HG03060 (cell line): ENCODE results near the gene TBPL2.
"Not testable (repeated sequence)": the region's sequence is repeated elsewhere in the genome, so short reads cannot be mapped to it uniquely, and the experiment has no call there.

Experiments
- ATAC-seq: cut with Tn5 transposase; IDR thresholded peaks from one replicate; pipeline ENCODE4 v1.9.1; 2021; ENCODE audit warnings: low read depth, moderate number of reproducible peaks; ENCODE audit not compliant: unreplicated experiment

TBPL2 gene

DNA sequence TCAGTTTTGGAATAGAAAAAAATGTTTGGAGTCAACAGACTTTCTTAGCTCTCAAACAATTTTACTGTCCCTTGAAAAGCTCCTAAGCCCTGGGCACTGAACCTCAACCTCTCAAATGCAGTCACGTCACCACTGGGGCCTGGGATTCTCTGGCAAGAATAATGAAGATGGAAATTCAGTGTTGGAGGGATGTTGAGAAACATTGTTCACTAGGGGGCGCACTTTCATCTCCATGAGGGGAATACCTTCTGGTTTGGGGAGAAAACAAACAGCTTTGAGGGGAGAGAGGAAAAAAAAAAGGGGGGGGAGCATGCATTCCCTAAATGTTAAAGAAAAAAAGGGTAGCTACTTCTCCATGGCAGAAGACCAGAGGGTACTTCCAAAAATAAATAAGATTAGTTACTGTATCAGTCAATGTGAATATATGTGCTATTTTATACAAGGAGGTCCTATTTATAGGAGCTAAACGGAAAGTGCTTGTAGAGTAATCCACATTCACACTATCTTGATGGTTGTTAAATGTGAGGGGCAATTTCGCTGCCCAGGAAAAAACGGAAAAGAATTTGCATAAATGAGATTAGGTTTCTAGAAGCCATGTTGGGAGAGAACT lies 5.8 kb upstream of the TBPL2 start:
- ATAC-seq = no peak

DNA sequence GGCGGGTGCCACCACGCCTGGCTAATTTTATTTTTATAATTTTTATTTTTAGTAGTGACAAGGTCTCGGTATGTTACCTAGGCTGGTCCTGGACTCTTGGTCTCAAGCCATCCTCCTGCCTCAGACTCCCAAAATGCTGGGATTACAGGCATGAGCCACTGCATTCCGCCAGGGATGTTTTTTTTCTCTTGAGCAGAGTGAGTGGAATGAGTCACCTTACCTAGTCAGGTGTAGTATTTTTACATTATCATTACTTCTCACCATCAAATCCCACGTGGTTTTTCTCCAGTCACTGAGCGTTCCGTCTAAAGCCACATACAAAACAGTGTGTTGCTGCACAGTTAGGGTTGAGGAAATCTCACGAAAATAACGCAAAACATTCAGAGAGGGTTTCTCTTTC lies 870 bp upstream of the TBPL2 start:
- no peak for ATAC-seq

DNA sequence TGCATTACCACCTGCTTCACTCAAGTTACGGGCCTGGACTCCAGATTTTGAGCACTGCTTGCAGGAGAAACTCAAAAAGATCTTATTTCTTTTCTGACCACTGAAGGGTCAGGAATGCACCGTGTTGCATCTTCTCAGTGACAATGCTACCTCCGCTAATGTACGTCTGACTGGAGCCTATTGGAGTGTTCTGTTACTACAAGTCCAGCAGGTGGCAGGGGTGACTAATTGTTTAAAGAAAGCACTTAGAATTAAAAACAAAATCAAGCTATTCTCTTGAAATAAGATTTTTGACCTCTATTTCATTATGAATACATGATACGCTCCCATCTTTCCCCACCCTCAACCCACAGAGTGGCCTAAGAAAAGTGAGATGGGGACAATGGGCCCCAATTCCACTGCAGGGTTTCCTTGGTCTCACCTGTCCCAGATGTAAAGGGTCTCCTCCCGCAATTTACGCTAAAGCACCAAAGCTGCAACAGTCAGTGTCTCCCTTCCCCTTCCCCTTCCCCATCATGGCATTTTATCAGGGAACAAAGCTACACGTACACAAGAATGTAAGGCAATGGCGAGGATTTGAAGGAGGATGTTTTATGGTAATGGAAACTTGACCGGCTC lies 2.2 kb downstream of the TBPL2 start:
- no peak for ATAC-seq

DNA sequence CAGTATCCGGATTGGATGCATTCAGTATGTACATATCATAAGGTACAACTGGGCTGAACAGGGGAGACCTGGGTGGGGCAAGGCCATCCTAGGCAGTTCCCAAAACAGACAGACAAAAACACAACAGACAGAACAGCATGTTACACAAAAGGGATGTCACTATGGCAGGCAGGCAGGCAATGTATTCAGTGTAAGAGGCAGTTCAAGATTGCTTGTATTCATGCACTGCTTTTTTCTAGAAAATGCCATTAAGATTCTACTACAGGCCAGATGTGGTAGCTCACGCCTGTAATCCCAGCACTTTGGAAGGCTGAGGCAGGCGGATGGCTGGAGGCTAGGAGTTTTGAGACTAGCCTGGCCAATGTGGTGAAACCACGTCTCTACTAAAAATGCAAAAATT lies 3.5 kb downstream of the TBPL2 start:
- ATAC-seq = no peak

DNA sequence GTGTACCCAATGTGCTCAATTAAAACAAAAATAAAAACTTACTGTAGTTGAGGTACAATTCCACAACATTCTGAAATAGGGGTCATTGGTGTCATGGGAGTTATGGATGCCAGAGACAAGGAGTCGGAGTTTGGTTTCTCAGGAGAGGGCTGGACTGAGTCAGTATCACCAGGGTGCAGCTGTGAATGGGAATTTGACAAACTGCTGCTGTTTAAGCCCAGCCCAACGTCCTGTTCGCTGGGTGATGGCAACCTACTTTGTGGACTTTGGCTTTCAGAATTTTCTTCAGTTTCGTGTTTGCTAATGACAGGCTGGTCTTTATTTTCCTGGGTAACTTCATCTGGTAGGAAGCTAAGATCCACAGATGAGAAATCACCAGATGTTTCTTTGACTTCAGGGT lies 3.9 kb downstream of the TBPL2 start:
- ATAC-seq = no peak

DNA sequence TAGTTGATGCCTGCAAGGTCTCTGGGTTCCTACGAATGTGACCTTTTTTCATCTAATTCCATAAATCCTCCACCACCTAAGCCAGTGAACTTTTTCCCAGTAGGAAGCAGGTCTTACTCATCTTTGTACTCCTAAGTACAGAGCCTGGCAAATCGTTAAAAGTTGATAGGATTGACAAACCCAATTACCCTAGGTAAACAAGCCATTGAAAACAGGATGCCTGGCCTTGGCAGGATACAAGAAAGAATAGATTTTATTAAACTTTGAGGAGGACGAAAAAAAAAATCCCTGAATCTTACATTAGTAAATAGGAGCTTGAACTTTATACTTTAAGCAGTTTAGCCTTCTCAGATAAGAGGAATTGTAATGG lies 5.6 kb downstream of the TBPL2 start:
- ATAC-seq = no peak

DNA sequence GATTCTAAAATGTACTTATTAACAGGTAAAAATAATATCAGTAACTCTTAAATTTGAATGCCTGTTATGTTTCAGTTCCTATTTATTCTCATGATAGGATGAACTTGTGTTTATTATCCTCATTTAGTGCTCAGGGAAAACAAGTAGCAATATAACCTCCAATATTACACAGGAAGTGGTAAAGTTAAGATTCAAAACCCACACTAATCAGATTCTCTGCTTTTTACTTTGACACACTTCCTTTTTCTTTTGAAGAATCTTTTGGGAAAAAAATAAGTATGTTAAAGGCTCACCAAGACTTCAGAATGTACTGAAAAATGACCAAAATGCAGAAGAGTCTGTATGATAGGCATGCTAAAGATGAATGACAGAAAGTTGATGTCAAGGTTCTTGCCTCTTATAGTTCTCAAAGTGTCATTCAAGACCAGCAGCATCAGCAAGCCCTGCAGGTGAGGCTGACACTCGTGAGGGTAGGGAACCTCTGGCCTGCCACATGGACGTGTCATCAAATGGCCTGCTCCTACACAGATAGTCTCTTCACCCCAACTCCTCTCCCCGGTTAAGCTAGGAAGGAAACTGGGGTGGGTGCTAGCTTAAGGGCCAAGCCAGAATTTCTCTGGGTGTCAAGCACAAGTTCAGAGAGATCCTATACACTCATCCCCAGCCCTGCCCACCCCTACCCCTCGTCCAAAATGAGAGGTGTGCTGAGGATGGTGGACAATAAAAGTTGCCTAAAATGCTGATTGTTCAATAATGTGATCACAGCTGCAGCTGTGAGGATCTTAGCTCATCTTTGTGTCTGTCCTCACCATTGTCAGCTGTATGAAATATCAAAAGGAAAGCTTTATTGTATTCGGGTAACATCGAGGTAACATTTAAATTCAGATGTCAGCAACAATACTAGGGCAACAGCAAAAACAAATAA lies 6.3 kb downstream of the TBPL2 start:
- ATAC-seq = no peak

DNA sequence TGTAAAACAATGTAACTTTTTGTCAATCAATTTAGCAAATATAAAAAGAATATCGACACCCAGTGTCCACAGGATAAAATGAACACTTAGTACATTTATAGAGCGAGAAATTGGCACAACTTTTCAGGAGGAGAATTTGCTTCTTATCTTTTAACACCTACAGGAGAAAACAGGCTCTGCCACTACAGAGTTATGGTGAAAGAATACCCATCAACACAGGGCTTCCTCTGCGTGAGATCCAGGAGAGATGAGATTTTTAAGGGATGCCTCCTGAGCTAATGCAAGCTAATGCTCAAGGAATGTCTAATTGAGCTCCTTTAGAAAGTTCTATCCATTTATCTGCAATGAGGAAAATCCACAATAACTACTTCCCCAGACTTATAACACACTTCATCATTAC lies 7.8 kb downstream of the TBPL2 start:
- ATAC-seq = no peak

DNA sequence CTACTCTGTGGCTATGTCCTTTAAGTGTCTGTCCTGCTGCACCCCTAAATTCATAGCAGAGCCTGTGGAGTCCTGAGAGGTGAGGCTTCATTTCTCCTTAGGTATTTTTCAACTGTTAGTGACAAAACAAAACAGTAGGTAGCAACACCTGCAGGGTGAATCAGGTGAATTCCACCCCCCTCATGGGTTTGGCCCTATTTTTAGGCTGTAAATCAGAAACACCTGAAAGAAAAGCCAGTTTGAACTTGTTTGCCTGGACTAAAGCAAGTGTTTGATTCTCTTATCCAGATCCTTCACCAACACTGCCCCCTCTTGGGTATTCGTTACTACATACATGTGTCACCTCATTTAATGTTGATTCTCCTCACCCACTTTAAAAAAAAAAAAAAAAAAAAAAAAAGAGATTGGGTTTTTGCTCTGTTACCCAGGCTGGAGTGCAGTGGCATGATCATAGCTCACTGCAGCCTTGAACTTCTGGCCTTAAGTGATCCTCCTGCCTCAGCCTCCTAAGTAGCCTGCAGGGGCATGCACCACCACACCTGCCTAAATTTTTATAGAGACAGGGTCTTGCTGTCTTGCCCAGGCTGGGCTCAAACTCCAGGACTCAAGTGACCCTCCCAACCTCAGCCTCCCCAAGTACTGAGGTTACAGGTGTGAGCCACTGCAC lies 10.3 kb downstream of the TBPL2 start:
- ATAC-seq = no peak

DNA sequence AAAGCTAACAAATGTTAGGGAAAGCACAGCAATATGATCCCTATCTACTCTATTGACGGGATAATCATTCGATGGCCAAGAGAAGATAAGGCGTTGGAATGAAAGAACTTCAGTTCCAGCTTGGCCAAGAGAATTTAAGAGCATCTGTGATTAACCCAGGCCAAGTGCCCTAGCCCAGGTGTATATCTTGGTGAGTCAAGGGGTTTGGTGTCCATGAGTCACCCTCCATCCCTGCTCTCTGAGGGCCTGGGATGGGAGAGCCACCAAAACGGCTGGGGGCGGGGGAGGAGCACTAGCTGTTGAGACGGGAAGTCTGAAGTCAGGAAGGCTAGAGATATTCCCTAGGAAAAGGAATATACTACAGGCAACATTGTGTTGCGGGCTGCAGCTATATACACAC lies 13.0 kb downstream of the TBPL2 start:
- no peak for ATAC-seq

DNA sequence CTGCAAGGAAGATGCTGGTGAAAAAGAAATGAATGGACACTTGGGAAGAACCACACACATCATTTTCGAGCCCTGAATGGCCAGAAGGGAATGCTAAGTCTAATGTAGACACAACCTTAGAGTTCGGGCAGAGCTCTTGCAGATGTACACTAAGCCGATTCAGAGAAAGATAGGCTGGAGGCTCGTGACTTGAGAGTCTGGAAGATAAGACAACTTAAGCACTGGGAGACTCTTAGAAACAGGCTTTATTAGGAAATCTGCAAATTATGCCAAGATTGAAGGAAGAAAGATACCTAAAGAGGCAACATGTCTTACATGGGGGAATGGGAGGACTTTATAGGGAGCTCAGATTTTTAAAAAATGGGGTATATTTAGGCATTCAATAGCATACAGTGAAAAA lies 13.5 kb downstream of the TBPL2 start:
- ATAC-seq = no peak

DNA sequence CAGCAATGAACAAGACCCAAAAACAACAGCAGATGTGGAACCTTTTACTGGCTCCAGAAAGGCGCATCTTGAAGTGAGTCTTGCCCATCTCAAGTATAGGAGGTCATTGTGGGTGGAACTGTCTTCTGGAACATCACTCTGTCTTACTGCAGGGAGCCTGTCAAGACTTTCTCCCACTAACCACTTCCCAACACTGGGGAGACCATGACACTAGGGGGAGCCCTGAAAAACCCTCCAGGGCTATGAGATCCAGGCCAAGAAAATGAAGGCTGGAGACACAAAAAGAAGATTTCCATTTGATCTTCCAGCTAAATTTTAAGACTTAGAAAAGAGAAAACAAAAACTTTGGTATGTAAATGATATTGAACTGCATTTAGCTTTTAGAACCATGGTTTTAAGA lies 15.3 kb downstream of the TBPL2 start:
- no peak for ATAC-seq

DNA sequence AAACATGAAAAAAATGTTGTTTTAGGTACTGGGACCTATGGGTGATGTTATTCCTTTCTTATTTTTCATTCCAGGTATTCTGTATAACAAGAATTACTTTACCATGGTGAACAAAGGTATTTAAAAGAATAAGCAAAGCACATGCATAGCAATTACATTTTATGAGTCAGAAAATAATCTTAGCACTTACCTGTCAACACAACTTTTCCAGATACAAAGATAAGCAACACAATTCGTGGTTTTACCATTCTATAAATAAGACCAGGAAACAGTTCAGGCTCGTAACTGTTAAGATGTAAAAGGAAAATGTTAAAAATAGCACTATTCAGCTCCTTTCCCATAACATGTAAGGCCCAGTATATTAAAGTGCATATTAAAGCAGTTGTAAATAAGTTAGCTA lies 16.4 kb downstream of the TBPL2 start:
- ATAC-seq = no peak

DNA sequence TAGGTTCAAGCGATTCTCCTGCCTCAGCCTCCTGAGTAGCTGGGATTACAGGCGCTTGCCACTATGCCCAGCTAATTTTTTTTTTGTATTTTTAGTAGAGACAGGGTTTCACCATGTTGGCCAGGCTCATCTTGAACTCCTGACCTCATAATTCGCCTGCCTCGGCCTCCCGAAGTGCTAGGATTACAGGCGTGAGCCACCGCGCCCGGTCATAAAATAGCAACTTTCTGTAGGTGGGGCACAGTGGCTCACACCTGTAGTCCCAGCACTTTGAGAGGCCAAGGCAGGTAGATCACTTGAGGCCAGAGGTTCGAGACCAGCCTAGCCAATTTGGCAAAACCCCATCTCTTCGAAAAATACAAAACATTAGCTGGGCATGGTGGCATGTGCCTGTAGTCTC lies 18.1 kb downstream of the TBPL2 start:
- not testable (repeated sequence) for ATAC-seq

DNA sequence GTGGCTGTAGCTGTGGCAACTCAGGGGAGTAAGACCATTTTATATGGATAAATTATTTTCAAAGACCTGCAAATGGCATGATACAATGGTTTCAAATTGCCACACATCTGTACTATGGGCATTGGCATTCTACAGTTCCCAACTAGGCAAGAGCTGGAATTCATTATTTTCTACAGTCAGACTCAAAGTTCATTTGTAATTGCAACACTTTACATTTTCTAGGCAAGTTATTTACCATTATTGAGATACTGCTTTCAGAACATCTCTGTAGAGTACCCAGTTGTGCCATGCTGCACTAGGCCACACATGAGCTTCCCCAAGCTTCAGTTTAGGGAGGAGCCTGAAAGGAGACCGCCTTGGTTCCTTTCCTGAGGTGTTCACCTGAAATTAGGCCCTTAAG lies 20.8 kb downstream of the TBPL2 start:
- no peak for ATAC-seq

DNA sequence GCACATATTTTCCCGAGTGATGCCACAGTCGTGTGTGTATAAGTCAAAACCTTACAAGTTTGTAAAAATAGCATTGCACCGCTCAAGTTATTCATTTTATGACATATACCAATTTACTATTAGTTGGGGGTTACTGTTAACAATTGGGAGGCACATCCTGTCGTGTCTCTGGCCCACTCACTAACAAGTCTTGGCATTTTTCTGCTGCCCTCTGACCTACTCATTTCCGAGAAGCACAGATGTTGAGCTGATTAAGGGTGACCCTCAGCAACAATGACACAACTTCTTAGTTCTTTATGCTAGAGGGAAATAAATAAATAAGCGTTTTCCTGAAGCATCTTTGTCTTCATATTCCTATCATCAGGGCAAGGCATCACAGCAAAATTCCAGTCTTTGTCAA lies 22.0 kb downstream of the TBPL2 start:
- ATAC-seq = no peak

DNA sequence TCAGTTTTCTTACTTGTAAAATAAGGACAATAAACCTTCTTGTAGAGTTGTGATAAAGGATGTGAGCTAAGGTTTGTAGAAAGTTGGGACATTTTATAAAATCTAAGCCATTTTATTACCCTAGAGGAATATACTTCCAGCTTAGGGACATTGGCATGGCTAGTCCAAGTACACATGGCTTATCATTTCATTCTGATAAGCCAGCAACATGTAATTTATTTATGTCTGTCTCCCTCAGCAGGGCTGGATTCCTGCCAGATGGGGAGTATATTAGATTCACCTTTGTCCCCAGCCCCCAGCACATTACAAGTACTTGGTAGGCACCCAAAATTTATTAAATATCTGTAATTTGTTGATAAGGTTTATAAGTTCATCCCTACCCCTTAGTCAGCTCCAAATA lies 22.5 kb downstream of the TBPL2 start:
- no peak for ATAC-seq

DNA sequence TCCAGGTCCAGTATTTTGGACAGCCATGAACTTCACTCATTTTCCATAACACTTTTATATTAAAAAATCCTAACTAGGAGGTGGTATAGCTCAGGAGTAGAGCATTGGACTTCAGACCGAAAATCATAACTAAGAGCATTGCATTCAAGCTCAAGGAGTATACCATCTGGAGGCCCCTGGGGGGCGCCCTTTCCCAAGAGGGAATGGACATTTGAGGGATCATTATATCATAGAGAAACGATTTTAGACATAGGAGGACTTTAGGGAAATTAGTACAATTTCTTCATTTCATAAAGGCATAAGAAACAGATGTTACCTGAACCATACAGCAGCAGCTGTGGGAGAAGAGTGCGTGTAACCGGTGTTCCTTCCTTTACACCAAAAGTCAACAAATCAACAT lies 23.6 kb downstream of the TBPL2 start:
- ATAC-seq = no peak

DNA sequence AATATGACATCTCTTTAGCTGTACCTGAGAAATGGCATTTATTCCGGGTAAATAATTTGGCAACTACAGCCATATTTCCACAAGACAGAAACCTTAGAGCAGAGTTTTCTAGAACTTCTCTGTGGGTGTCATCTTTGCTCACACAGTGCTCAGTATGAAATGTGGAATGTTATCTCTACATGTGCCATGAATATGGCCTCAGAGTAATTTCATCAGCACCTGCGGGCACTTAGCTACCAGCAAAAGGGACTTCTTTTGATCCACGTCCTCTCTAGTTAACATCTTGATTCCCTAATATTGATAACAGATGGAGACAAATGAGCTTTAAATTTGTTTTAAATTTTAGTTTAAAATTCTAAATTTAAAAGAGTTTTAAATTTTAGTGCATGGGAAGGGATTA lies 25.9 kb downstream of the TBPL2 start:
- ATAC-seq = no peak

DNA sequence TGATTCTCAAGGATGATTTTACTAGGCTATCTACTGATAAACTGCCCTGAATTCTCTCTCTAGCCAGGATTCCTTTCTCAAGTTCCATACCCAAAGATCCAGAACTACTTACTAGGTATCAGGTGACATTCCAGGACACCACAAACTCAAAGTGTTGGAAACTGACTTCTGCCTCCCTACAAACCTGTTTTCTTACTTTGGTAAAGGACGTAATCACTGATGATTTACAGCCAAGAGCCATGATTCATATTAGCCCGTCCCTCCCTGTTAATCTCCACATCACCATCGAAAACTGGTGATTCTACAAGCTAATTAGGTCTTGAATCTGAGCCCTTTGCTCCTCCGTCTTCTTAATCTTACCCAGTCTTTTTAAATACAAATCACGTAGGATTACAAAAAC lies 27.7 kb downstream of the TBPL2 start:
- ATAC-seq = no peak
